NCI-H510A (cell line): ENCODE results near the gene GFPT1.

ENCODE experiments used
- DNase-seq: peaks from one replicate; lab custom pipeline; 2025; lab: John Stamatoyannopoulos, UW

Gene GFPT1

DNA sequence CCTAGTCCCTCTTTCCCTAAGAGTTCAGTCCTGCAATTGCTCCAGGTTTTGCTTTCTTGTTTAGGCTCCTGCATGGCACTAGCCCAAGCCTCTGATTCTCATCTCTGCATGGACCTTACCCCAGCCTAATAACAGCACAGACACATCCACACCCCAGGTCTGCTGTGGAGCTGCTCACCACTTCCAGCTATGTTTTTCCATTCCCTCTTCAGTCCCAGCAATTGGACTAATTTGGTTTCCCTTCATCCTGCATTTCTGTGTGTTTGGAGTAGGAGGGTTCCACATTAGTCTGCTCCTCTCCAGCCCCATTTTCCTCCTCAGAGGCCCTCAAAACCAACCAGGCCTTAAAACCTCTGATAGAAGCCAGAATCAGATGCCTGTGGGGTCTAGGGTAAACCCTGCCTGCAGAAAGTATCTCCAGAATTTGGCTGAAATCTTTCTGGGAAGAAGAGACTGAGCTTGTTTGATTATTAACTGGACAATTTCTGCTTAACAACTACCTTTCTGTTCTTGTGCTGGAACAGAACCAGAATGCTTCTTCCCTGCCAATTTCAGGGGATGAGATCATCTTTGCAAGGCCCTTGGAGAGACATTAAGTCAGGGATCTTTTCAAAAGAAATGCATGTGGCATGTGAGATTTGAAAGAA, 95.9 kb downstream of the GFPT1 start:
- no peak for DNase-seq

DNA sequence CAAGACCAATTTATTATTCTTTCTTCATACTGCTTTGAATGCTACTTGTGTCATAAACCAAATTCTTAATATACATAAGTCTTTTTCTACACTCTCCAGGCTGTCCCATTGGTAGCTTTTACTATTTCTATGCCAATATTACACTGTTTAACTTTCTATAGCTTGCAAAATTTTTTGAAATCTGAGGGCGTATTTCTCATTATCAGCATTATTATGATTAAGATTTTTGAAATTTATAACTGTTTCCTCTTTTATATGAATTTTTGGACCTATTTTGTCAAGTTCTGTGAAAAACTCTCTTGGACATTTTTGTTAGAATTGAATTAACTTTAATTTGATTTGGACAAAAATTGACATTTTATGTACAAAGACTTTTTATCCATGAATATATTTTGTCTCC, 98.6 kb downstream of the GFPT1 start:
- DNase-seq = no peak

DNA sequence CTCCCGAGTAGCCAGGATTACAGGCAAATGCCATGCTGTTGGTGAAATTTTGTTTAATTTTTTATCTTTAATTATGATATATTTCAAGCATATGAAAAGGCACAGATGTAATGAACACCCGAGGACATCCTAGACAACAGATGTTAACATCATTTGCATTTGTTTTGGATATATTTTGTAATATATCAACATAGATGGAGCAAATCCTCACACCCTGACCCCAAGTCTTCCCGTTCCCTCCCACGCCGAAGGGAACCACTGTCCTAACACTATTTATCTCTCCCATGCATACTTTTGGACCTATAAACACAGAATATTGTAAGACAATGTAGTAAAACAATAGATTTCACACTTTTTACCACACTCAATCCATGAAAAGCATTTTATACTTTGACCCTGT, 99.5 kb downstream of the GFPT1 start:
- DNase-seq = no peak

DNA sequence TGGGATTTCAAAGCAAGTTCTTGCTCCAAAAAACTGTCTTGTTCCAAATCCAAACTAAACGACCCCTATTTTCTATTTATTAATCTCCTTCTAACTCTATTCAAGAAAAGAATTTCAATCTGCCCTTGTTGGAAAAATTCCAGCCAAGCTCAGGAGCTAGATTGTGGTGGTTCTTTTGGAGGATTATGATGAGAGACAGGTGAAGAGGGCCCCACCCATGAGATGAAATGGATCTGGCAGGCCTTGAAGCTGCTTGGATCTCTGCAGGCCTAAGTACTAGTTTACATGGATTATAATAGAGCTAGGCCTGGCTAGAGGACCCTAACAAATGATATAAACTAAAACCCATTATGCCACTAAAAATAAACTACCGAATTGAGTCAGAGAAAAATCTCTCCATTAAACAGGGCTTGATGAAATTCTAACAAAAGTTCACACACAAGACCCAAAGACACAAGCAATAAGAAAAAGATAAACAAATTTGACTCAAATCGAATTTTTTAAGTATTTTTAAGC, 101.6 kb downstream of the GFPT1 start:
- no peak for DNase-seq

DNA sequence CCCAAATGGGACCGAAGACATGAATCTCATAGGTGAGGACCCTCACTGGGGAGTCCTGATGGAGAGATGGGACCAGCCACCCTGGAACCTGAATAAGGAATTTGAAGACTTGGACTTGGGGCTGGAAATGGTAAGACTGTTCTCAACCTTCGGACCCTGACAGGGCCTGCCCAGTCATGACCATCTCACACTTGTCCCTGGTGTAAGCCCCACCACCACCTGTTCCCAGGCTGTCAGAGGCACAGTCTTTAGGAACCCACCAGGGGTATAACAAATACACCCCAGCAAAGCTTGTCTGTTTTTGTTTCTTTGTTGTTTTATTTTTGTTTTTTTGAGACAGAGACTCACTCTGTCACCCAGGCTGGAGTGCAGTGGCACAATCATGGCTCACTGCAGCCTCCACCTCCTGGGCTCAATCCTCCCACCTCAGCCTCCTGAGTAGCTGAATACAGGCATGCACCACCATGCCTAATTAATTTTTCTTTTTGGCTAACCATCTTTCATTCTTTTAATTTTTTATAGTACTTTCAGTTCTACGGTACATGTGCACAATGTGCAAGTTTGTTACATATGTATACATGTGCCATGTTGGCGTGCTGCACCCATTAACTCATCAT, 106.1 kb downstream of the GFPT1 start:
- no peak for DNase-seq

DNA sequence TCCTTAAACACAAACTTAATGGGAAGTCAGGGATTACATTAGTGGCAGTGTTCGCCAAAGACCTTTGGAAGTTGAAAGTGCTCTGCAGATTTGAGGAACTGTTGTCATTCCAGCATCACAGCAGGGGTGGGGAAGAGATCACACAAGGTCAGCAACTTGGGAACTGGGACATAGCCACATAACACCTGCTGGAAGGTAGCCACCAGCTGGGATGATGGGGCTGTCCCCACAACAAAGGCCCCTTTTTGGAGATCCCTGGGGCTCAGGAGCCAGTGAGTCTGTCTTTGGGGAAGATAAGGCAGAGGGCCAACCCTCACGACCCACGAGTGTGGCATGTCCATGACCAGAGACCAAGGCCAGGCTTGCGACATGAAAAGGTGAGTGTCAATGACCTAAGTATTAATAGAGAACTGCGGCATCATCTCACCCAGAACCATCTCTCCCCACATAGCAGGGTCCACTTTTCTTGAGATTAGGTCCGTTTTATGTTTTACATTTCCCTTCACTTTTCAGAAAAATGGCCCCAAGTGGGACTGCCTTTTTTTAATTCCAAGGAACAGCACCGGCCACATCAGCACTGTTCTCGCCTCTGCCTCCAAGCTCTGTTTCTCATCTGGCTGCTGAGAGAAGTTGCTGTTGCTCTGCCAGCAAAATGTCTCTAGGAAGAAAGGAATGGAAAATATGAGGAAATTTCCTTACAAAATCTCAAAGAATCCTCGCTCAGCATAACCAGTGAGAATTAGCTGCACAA, 106.9 kb downstream of the GFPT1 start:
- no peak for DNase-seq

DNA sequence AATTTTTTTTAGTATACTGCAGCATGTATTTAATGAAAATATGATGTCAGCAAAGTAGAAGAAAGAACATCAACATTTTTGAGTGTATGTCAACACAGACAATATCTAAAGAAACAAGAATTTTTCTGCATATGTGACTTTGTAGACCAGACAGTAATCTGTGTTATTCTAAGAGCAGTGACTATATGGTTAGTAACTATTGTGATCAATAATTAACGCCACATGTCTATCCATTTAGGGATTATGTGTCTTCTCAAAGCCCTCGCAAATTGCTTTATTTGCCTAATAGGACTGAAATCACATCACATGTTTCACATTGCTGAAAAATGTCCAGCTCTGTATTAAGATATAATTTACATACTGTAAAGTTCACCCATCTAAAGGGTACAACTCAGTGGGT, 107.8 kb downstream of the GFPT1 start:
- DNase-seq = no peak

DNA sequence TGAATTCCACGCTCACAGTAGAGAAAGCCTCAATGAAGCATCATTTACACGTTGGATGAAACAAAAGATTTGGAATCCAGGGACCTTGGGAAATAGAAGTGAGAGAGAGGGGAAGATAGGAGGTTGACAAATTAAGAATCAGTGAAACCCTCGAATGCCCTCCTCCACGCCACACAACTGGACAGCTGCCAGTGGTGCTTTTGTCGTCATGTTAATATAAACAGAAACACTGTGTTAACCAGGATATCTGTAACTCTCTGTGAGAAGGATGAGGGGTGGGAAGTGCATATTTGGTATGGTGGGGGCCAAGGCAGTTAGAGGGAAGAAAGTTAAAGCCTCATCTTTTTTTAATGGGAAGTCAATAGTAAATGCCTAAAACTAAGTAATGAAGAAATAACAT, 108.7 kb downstream of the GFPT1 start:
- no peak for DNase-seq

DNA sequence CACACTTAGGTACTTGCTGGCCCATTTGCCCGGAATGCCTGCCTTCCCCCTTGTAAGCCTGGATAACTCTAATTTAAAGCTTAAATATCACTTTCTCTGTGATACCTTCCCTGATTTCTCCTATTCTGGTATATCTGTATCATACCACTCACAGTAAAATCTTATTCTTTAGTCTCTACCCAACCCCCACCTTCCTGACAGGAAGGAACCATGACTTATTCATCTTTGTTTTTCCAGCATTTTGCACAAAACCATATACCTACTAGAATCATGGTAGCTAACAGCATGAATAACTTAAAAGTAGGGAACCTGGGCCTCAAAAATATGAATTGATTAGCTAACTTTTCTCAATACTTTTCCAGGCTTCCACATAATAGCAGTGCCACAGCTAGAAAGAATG, 111.5 kb downstream of the GFPT1 start:
- no peak for DNase-seq

DNA sequence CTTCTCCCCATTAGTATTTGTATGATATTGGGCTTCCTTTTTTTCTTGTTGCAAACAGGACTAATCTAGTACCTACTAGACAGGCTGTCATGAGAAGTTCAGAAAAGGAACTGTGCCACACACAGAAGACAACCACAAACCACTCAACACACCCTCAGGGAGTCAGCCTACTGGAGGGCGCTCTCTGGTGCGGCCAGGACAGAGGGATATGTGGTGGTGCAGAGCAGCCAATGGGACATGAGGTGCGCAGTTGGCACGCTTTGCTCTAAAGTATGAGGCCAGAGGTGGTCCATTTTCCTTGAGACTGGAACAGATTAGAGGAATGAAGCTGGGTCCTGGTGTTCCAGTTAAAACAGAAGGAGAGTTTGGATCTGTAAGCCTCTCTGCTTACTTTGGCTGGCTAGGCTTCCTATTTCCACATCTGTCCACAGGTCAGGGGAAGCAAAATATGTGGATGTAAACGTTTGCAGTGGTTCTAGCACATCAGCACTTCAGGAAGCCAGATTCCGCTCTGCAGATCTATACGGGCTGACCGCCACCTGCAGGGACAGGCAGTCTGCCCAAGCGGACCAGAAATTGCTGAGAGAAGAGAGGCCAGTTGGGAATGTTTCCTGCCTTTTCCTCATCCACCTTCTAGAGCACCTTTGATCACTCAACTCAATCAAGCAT, 114.1 kb downstream of the GFPT1 start:
- DNase-seq = no peak

DNA sequence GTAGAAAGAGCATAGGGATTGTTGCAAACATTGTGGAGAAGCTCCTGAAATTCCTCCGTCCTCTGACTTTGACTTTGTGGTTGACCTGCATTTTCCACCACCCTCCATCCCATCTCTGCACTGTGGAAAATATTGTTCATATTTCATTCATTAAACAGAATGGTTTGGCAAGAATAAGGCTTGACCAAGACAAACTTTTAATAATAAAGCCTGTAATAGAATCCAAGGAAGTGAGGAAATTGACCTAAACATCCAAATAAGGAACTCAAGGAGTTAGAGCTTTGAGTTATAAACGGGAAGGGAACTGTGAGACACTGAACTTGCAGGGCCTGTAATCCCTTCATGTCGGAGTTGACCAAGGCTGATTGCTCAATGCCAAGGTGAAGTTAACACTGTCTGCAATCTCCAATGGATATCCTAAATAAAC, 115.2 kb downstream of the GFPT1 start:
- no peak for DNase-seq
